ENCODE data around the gene TCF4.
A peak's percentile ranks its signal among the peaks of the same experiment; 100 is the strongest.

Gene TCF4

GRCh38 chr18:55236150-55236931, 351.7 kb downstream of the TCF4 start:
- peak; percentile 54 for DNase-seq (ENCODE audit: low read depth in 2 of 2)

- DNase-seq (ENCODE audit: low read depth in 2 of 2) = no peak
Measured at GRCh38 chr18:55235094-55235461, 352.9 kb downstream of the TCF4 start.

- peak; percentile 59 to 64 for DNase-seq (ENCODE audit: low read depth in 2 of 2)
Measured at GRCh38 chr18:55234366-55235093, 353.5 kb downstream of the TCF4 start.

- no peak for DNase-seq (ENCODE audit: low read depth in 2 of 2)
Measured at GRCh38 chr18:55233857-55234256, 354.1 kb downstream of the TCF4 start.

GRCh38 chr18:55232506-55232905, 355.5 kb downstream of the TCF4 start:
- DNase-seq (ENCODE audit: low read depth in 2 of 2) = no peak

- no peak for DNase-seq (ENCODE audit: low read depth in 2 of 2)
Measured at GRCh38 chr18:55229682-55230081, 358.3 kb downstream of the TCF4 start.

- DNase-seq (ENCODE audit: low read depth in 2 of 2) = no peak
Measured at GRCh38 chr18:55228707-55229106, 359.3 kb downstream of the TCF4 start.

GRCh38 chr18:55228191-55228590, 359.8 kb downstream of the TCF4 start:
- DNase-seq (ENCODE audit: low read depth in 2 of 2) = no peak

GRCh38 chr18:55227771-55228170, 360.2 kb downstream of the TCF4 start:
- no peak for DNase-seq (ENCODE audit: low read depth in 2 of 2)

- no peak for DNase-seq (ENCODE audit: low read depth in 2 of 2)
Measured at GRCh38 chr18:55226044-55226443, 361.9 kb downstream of the TCF4 start.

- DNase-seq (ENCODE audit: low read depth in 2 of 2) = no peak
Measured at GRCh38 chr18:55224086-55224625, 363.8 kb downstream of the TCF4 start.

GRCh38 chr18:55221622-55222021, 366.4 kb downstream of the TCF4 start:
- DNase-seq (ENCODE audit: low read depth in 2 of 2) = no peak

GRCh38 chr18:55220523-55220922, 367.5 kb downstream of the TCF4 start:
- no peak for DNase-seq (ENCODE audit: low read depth in 2 of 2)

GRCh38 chr18:55219823-55220222, 368.2 kb downstream of the TCF4 start:
- DNase-seq (ENCODE audit: low read depth in 2 of 2) = no peak

- DNase-seq (ENCODE audit: low read depth in 2 of 2) = no peak
Measured at GRCh38 chr18:55219059-55219458, 368.9 kb downstream of the TCF4 start.

GRCh38 chr18:55214969-55215368, 373.0 kb downstream of the TCF4 start:
- DNase-seq (ENCODE audit: low read depth in 2 of 2) = no peak

- DNase-seq (ENCODE audit: low read depth in 2 of 2) = no peak
Measured at GRCh38 chr18:55214534-55214933, 373.5 kb downstream of the TCF4 start.

GRCh38 chr18:55213586-55213985, 374.4 kb downstream of the TCF4 start:
- no peak for DNase-seq (ENCODE audit: low read depth in 2 of 2)

- DNase-seq (ENCODE audit: low read depth in 2 of 2) = no peak
Measured at GRCh38 chr18:55206927-55207326, 381.1 kb downstream of the TCF4 start.

- DNase-seq (ENCODE audit: low read depth in 2 of 2) = no peak
Measured at GRCh38 chr18:55202232-55202917, 385.6 kb downstream of the TCF4 start.

- no peak for DNase-seq (ENCODE audit: low read depth in 2 of 2)
Measured at GRCh38 chr18:55199291-55199963, 388.6 kb downstream of the TCF4 start.

- no peak for DNase-seq (ENCODE audit: low read depth in 2 of 2)
Measured at GRCh38 chr18:55195863-55196262, 392.1 kb downstream of the TCF4 start.
